ENCODE data around the gene HLA-DOB.

Gene HLA-DOB

GRCh38 chr6:32843331-32843978, 26.7 kb upstream of the HLA-DOB start:
- DNase-seq: no peak

- DNase-seq: no peak
These were observed 25.9 kb upstream of the HLA-DOB start for GRCh38 chr6:32842690-32843089.

- no peak for DNase-seq
These were observed 25.3 kb upstream of the HLA-DOB start for GRCh38 chr6:32842021-32842650.

GRCh38 chr6:32840604-32841246, 23.9 kb upstream of the HLA-DOB start:
- DNase-seq: peak; percentile 53

- DNase-seq: no peak
These were observed 22.6 kb upstream of the HLA-DOB start for GRCh38 chr6:32839356-32839755.

- peak; percentile 98 for DNase-seq
These were observed 21.5 kb upstream of the HLA-DOB start, which contains the start of gene TAP2 for GRCh38 chr6:32838114-32838958. TAP2 (minus strand) TSS chr6:32838739; CDS start chr6:32838233, 506 bp downstream.

- no peak for DNase-seq
These were observed 20.9 kb upstream of the HLA-DOB start for GRCh38 chr6:32837651-32838113.

- DNase-seq: no peak
These were observed 20.1 kb upstream of the HLA-DOB start for GRCh38 chr6:32836873-32837272.

- DNase-seq: no peak
These were observed 18.5 kb upstream of the HLA-DOB start for GRCh38 chr6:32835167-32835893.

- DNase-seq: no peak
These were observed 16.9 kb upstream of the HLA-DOB start for GRCh38 chr6:32833664-32834063.

GRCh38 chr6:32832535-32832934, 15.7 kb upstream of the HLA-DOB start:
- no peak for DNase-seq

GRCh38 chr6:32830936-32831335, 14.1 kb upstream of the HLA-DOB start:
- DNase-seq: no peak

GRCh38 chr6:32830017-32830416, 13.2 kb upstream of the HLA-DOB start:
- no peak for DNase-seq

GRCh38 chr6:32829495-32829894, 12.7 kb upstream of the HLA-DOB start:
- no peak for DNase-seq

- DNase-seq: no peak
These were observed 10.2 kb upstream of the HLA-DOB start for GRCh38 chr6:32827025-32827424.

- DNase-seq: peak; percentile 23
These were observed 9.2 kb upstream of the HLA-DOB start for GRCh38 chr6:32825966-32826365.

- DNase-seq: no peak
These were observed 2.9 kb upstream of the HLA-DOB start for GRCh38 chr6:32819729-32820128.

- DNase-seq: no peak
These were observed 2.1 kb upstream of the HLA-DOB start for GRCh38 chr6:32818867-32819266.

GRCh38 chr6:32815996-32816395, 806 bp downstream of the HLA-DOB start:
- DNase-seq: no peak

GRCh38 chr6:32815115-32815514, 1.7 kb downstream of the HLA-DOB start:
- no peak for DNase-seq

- no peak for DNase-seq
These were observed 2.7 kb downstream of the HLA-DOB start for GRCh38 chr6:32814145-32814544.

GRCh38 chr6:32809171-32809570, 7.6 kb downstream of the HLA-DOB start:
- no peak for DNase-seq
